Astrocyte (in vitro differentiated cells and primary cell): Measurements from ENCODE around the gene KIF26B.

ENCODE experiments used
- CTCF ChIP-seq: IDR thresholded peaks from 2 replicates; pipeline ENCODE4 v1.5.1; 2011; ENCODE audit warnings: low read depth, mild to moderate bottlenecking, inconsistent platforms, low read length, moderate library complexity; ENCODE audit not compliant: insufficient read depth
- EZH2 ChIP-seq: IDR thresholded peaks from 2 replicates; pipeline ENCODE4 v1.6.1; 2012; ENCODE audit warnings: mild to moderate bottlenecking, low read length, inconsistent platforms; ENCODE audit not compliant: insufficient read depth

GRCh38 chr1:245345191-245345884 lies 190.6 kb downstream of the KIF26B start:
- TF ChIP-seq CTCF: no peak
- no peak for TF ChIP-seq EZH2
